Umbilical cord (tissue), 2 donors: ENCODE results near the gene NLRP1. TPM values are rescaled to one million over a fixed set of nuclear protein-coding genes. Genes with fewer than 3 reads are reported as not detected.

Experiments used
- DNase-seq: peaks from one replicate; pipeline ENCODE4 v3.0.0-alpha.2; 2015; ENCODE audit warnings: low spot score
- total RNA-seq: library from RNA; depleted of rRNA; stranded (reverse); fragments of >200 nt; gene quantifications from one replicate; pipeline ENCODE4 v1.2.3, GENCODE V29; 2014; ENCODE audit warnings: low replicate concordance; ENCODE audit not compliant: insufficient read depth

The NLRP1 gene
- total RNA-seq = 42.9 TPM

GRCh38 chr17:5584383-5585286 is at the start of gene NLRP1:
Gene NLRP1, minus strand, starts transcription at chr17:5584509. Its CDS starts 552 bp downstream, at chr17:5583957.
- peak; percentile 87 for DNase-seq

- no peak for DNase-seq
Measured at GRCh38 chr17:5631958-5632590, 47.8 kb upstream of the NLRP1 start.

GRCh38 chr17:5630434-5630833 is 46.1 kb upstream of the NLRP1 start:
- no peak for DNase-seq

- DNase-seq = no peak
Measured at GRCh38 chr17:5629128-5629527, 44.8 kb upstream of the NLRP1 start.

- no peak for DNase-seq
Measured at GRCh38 chr17:5628262-5628661, 44.0 kb upstream of the NLRP1 start.

- DNase-seq = no peak
Measured at GRCh38 chr17:5624211-5624610, 39.9 kb upstream of the NLRP1 start.

- DNase-seq = no peak
Measured at GRCh38 chr17:5621729-5622128, 37.4 kb upstream of the NLRP1 start.

GRCh38 chr17:5621026-5621425 is 36.7 kb upstream of the NLRP1 start:
- no peak for DNase-seq

- DNase-seq = no peak
Measured at GRCh38 chr17:5619088-5619740, 34.9 kb upstream of the NLRP1 start.

- no peak for DNase-seq
Measured at GRCh38 chr17:5618476-5618875, 34.2 kb upstream of the NLRP1 start.

- DNase-seq = no peak
Measured at GRCh38 chr17:5615476-5615875, 31.2 kb upstream of the NLRP1 start.

- no peak for DNase-seq
Measured at GRCh38 chr17:5610956-5611355, 26.6 kb upstream of the NLRP1 start.

GRCh38 chr17:5608399-5609112 is 24.2 kb upstream of the NLRP1 start:
- no peak for DNase-seq

GRCh38 chr17:5607946-5608345 is 23.6 kb upstream of the NLRP1 start:
- no peak for DNase-seq

- DNase-seq = no peak
Measured at GRCh38 chr17:5605452-5605851, 21.1 kb upstream of the NLRP1 start.

- DNase-seq = no peak
Measured at GRCh38 chr17:5600041-5600440, 15.7 kb upstream of the NLRP1 start.

GRCh38 chr17:5598457-5598856 is 14.1 kb upstream of the NLRP1 start:
- DNase-seq = no peak

GRCh38 chr17:5596421-5596820 is 12.1 kb upstream of the NLRP1 start:
- DNase-seq = no peak

GRCh38 chr17:5595831-5596230 is 11.5 kb upstream of the NLRP1 start:
- no peak for DNase-seq

GRCh38 chr17:5592382-5592781 is 8.1 kb upstream of the NLRP1 start:
- DNase-seq = peak; percentile 55

- no peak for DNase-seq
Measured at GRCh38 chr17:5591966-5592365, 7.7 kb upstream of the NLRP1 start.

GRCh38 chr17:5588584-5588983 is 4.3 kb upstream of the NLRP1 start:
- no peak for DNase-seq
